GM18870 (cell line): ENCODE measurements around the gene IL21R.

Experiments
- ATAC-seq: cut with Tn5 transposase; IDR thresholded peaks from one replicate; pipeline ENCODE4 v1.9.1; 2021; ENCODE audit warnings: moderate library complexity; ENCODE audit not compliant: unreplicated experiment

The IL21R gene

DNA sequence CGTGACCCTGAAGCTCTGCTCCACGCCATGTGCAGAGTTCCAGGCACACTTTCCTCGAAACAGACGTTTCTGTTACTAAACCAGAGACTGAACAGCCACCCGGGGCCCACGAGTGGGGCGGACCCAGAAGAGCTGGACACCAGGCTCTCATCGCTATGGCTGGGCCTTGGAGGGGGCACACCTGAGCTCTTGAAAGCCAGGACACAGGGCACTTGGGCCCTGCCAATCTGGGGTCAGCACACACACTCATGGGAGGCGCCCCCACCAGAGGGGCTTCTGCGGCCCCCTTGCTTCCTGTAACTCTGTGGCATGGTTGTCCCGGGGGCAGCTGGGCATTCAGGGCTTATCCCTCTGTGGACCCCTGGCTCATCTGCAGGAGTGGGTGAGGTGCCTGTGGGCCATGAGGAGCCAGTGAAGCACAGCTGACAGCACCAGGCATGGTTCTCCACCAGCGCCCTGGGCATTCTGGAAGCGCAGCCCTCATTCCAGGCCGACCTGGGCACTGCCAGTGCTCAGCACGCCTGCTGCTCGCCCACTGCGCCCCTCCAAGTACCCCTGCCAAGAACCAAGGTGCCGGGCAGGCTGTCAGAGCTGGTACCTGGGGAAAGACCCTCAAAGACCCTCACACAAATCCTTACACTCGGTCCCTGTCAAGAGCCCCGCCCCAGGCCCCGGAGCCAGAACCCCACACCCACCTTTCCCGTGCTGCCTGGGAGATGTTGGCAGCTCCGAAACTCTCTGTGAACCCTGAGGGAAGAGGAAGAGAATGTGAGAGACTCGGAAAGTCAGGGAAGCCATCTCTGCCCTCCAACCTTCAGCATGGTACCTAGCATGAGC is 61.1 kb downstream of the IL21R start:
- no peak for ATAC-seq

DNA sequence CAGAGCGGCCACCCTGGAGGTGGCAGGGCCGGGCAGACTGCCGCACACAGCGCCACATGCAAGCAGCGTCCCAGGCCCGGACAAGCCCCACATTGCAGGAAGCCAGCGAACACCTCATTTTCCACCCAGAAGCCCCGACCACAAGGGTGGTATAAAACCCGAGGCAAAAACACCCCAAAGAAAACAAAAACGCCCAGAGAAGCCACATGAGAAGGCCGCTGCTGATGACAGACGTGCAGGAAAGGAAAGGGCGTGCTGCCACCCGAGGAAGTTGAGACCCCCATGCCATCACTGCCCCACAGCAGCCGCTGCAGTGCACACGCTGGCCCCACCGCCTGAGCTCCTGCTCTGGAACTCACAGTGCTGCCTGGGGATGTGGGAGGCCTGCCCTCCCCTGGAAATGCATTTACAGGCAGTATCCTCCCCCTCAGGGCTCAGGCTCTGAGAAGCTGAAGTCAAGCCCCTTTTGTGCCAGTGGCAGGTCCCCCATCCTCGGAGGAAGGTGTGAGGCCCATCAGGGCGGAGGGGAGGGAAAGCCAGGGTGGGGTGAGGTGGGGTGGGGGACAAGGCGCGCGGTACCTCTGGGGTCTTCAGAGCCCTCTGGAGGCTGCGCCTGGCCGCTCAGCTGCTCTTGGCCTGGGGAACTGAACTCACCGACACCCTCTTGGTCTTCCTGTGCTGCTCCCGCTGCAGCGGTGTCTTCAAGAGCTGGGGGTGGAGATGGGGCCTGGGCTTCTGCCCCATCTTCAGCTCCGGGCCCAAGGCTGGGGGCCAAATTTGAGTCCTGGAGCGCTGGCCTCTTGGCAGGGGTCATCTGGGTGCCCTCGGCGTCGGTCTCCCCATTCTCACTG is 62.0 kb downstream of the IL21R start:
- no peak for ATAC-seq

DNA sequence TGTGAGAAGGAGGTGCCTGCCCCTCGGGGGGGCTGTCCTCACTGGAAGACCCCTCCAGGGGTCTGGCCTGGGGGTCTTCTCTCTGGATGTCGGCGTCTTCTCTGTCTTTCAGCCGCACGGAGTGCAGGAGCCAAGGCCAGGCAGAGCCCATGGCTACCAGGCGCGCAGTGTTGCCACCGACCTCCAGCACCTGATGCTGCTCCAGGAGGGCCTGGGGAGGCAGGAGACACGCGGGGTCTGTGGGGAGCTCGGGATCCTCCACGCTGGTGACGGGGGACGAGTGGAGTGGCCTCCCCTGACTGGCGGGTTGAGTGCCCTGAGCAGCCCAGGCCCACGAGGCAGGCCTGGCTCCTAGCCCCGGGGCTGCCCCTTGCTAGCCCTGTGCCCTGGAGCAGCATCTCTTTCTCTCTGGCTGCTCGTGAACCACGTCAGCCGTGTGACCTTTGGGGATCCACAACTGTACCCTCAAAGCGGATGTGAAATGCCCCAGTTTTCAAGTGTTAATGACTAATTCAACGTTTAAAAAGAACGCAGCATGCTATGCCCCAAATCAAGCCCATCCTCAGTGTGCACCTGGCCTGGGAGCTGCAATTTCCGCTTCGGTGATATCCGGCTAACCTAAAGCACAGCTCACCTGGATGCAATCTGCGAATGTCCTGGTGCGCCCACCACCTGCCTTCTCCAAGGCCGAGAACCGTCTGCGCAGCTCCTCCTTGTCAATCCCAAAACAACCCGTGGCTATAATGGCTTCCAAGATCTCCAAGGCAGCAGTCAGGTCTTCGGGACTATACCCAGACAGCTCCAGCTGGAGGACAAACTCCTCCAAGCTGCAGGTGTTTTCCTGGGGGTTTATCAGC is 62.9 kb downstream of the IL21R start:
- ATAC-seq, result no peak

- ATAC-seq, result no peak
These were observed 63.5 kb downstream of the IL21R start for GRCh38 chr16:27465483-27465879.

- no peak for ATAC-seq
These were observed 67.1 kb downstream of the IL21R start for GRCh38 chr16:27468941-27469531.

DNA sequence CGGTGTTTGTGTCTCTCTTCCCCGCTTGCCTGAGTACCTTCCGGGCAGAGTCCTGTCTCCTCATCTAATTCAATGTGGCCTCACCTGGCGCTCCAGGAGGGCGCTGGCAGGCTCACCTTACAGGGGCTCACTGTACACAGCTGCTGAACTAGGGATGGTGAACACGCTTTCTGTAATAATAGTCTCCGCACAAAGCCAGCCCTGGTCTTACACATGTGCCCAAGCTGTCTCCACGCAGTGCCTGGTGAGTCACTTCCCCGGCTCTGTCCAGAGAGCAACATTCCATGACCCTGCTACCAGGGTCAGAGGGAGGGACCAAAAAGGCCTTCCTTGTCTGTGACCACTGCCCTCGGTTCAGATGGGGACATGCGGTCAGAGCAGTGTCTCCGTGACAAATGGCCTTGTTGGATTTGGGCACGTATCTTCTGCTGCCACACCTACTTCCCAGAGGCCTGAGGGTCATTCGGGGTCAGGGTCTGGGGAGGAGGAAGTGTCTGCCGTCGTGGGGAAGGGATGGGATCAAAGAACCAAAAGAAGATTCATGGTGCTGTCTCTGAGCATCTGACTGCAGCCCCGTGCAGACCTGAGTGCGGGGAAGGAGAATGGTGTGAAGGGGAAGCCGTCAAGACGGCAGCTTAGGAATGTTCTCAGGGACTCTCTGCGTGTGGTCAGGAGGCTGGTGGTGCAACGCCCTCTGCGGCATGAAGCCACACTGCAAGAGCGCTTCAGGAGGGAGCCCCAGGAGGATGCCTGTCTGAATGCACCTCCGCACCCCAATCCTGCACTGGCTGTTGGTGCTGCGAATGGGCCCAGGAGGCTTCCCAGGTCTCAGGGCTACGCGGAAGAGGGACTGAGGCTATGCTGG is 68.8 kb downstream of the IL21R start:
- no peak for ATAC-seq

- ATAC-seq, result no peak
These were observed 69.7 kb downstream of the IL21R start for GRCh38 chr16:27471661-27472060.

- ATAC-seq, result no peak
These were observed 70.4 kb downstream of the IL21R start for GRCh38 chr16:27472091-27473020.

DNA sequence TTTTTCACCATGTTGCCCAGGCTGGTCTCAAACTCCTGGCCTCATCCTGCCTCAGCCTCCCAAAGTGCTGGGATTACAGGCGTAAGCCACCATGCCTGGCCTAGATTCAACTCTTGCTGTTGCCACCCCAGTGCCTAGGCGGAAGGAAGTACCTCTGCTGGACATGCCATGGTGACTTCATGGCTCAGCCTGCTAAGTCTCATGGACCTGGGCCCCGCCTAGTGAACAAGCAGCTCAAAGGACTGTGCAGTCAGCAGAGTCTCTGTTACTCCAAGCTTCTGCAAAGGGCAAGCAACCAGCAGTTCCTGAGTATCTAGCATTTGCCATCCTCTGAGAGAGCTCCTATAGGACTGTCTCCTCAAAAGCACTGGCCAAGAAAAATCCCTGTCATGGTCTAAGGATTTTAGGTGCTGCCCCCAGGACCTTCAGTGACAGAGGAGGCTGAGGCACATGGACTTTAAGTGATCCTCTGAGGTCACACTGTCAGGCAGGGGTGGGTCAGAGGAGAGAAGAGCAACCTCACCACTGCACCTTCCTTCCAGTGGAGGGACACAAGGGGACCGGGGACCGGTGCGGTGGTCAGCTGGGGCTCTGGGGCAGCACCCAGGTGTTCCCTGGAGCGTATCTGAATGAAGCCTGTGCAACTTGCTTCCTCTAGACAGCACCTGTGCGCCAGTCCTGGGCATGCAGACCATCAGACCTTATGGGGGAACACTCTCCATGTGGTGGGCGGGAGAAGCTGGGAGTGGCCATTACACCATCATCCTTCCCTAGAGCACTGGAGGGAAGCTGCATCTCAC is 71.3 kb downstream of the IL21R start:
- ATAC-seq, result no peak

GRCh38 chr16:27474041-27474440 is 72.1 kb downstream of the IL21R start:
- ATAC-seq, result no peak

DNA sequence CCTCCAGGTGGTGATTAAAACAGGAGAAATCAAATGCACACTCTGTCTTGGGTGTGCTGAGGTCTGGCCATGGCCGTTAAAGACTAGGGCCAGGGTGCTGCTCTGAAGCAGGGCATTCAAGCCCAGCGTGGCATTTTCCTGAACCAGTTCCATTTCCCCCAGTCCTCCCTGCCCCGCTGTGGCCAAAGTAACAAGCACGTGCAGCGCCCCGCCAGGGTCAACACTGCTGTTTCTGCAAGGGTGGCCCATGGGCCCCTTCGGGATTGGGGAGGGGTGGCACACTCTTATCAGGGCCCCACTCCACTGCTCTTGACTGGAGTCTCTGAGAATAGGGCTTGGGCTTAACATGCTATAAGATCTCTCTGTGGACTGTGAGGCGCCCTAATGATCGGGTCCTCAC is 72.9 kb downstream of the IL21R start:
- no peak for ATAC-seq

DNA sequence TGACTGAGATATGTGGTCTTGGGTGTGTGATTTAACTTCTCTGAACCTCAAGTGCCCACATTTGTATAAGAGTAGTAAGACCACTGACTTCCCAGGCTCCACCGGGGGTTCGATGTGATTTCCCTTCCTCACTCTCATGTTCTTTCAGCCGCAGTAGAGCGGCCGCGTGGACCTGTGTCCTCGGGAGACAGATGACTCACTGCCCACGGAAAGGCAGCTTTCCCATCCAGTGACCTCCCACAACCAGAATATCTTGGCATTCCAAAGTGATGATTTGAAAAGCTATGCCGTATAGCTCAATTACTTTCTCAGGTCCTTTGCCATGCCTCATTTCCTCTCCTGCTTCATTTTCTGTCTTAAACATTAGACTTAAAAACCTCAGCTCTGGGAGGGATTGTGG is 73.6 kb downstream of the IL21R start:
- ATAC-seq, result no peak

DNA sequence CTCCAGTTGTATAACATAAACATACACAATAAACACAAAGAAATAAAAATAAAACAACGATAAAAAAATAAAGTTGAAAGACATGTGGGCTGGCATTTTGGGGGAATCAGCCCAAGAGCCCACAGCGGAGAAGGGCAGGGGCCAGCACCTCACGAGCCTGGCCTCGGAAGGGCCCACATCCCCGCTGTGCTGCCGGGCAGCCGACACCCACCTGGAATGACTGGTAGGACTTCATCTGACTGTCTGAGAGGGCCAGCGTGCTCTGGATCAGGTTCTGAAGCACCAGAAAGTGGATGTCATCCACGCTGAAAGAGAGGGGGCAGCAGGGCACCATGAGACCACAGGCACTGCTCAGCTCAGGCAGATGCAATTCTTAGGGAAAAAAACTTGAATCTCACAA is 74.3 kb downstream of the IL21R start:
- no peak for ATAC-seq

DNA sequence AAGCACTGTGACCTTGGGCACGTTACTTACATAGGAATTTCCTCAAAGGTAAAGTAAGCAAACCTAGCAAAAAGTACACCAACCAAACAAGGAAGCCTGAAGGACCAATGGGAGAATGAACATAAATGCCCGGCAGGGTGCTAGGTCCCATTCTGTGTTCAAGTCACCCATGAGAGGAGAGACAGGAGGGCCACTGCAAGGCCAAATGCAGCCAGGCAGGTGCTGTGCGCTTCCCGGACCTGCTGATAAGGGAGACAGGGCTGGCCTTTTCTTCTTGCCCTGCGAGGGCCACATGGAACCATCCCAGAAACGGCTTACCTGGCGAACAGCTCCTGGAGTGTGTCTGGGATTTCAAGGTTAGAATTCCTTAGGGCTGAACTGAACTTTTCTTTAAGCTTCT is 78.8 kb downstream of the IL21R start:
- no peak for ATAC-seq

DNA sequence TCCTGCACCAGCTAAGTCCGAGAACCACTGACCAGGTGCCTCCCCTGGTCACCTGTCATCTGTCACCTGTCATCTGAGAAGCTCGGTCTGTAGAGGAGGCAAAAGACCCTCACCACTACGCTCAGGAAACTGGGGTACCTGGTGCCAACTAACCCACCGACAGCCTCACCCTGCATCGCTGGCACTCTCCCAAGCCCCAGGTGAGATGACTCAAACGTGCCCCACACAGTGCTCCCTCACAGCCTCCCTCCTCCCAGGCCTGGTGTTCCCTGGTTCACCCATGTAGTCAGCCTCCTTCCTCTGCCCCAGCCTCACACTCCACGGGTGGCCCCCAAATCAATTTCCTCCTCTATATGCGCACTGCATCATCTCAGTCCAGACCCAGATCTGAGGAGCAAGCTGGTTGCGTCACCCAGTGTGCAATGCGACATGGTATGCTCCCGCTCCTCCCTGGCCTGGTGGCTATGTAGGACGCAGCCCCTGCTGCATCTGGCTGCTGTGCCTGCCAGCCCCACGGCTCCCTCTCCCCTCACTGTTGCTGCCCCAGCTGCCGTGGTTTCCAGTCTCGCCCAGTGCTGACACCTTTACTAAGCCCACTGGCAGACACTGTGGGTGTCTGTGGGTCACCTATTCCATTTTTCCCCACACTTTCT is 79.4 kb downstream of the IL21R start:
- no peak for ATAC-seq

- ATAC-seq, result no peak
These were observed 80.6 kb downstream of the IL21R start for GRCh38 chr16:27482397-27483087.

DNA sequence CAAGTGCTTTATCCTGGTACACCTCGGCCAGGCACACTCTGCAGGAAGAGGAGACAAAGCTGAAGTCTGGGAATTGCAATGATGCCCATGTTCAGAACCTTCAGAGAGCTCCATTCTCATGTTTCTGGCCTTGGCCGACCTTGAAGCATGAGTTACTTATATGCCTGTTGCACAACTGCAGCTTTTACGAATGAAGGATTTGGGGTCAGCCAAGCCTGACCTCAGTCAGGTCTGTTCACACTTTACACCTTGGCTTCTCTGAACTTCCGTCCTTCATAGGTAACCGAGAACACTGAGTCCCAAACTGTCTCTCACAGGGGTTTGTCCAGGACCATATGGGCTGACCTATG is 81.1 kb downstream of the IL21R start:
- ATAC-seq, result no peak
